ACC112 (cell line): ENCODE measurements around the gene ZC3H12C.
A peak's percentile ranks its signal among the peaks of the same experiment; 100 is the strongest.
"Not testable (repeated sequence)": the region's sequence is repeated elsewhere in the genome, so short reads cannot be mapped to it uniquely, and the experiment has no call there.

Experiments used
- H2AFZ ChIP-seq: fragments of 200-600 bp; sonication (generic); one replicate; pipeline ENCODE4 v1.6.0; 2017; ENCODE audit warnings: antibody characterized with exemption, low read length; ENCODE audit not compliant: unreplicated experiment
- H3K27ac ChIP-seq: fragments of 200-600 bp; sonication (generic); 2 replicates; pipeline ENCODE4 v1.5.1; 2014; ENCODE audit warnings: low read depth, mild to moderate bottlenecking, antibody characterized with exemption, low read length, moderate library complexity
- H3K27me3 ChIP-seq: fragments of 200-600 bp; sonication (generic); 2 replicates; pipeline ENCODE4 v1.6.1; 2014; ENCODE audit warnings: mild to moderate bottlenecking, antibody characterized with exemption, low read length, moderate library complexity, mixed read lengths; ENCODE audit not compliant: insufficient read depth
- H3K36me3 ChIP-seq: fragments of 200-600 bp; sonication (generic); 2 replicates; pipeline ENCODE4 v1.6.1; 2016; ENCODE audit warnings: mild to moderate bottlenecking, antibody characterized with exemption, low read length, moderate library complexity, mixed read lengths; ENCODE audit not compliant: insufficient read depth
- H3K4me1 ChIP-seq: fragments of 200-600 bp; sonication (generic); one replicate; pipeline ENCODE4 v1.6.1; 2016; ENCODE audit warnings: low read length, mixed read lengths; ENCODE audit not compliant: insufficient read depth, unreplicated experiment, control insufficient read depth
- H3K4me3 ChIP-seq: fragments of 200-600 bp; sonication (generic); 2 replicates; pipeline ENCODE4 v1.5.1; 2014; ENCODE audit warnings: mild to moderate bottlenecking, low read depth, low read length
- H3K79me2 ChIP-seq: fragments of 200-600 bp; sonication (generic); one replicate; pipeline ENCODE4 v1.6.0; 2016; ENCODE audit warnings: low read length; ENCODE audit not compliant: control insufficient read depth, unreplicated experiment, insufficient read depth

The ZC3H12C gene

DNA sequence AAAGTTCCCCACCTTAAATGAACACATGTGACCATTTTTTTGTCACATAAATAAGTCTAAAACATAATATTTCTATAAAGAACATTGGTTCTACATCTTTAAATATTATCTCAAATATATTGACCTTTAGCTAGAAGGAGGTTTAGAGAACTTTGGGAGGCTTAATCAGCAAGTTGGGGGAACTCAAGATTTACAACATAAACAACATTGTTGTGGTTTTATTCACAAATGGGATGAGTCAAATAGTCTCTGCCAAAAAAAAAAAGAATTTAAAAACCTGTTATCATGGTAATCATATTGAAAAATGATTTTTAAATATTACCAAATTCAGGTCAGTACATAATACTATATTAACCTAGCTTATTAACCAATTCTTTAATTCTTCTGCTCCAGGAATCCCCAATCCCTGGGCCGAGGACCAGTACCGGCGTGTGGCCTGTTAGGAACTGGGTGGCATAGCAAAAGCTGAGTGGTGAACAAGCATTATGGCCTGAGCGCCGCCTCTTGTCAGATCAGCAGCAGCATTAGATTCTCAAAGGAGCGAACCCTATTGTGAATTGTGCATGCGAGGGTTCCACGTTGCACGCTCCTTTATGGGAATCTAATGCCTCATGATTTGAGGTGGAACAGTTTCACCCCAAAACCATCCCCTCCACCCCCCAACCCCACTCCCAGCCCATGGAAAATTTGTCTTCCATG, 105.0 kb downstream of the ZC3H12C start:
- Histone ChIP-seq H3K4me1 (peaks cover 78% of the 10 kb centered on the region), H3K79me2 (no peaks in the 10 kb centered on the region), H3K36me3 (no peaks in the 10 kb centered on the region), H2AFZ (no peak overlapping the region), H3K27ac (peak overlapping the region; percentile 97), H3K27me3 (no peaks in the 10 kb centered on the region), H3K4me3 (peak overlapping the region; percentile 1; the same call in 1 of the 2 replicates)

DNA sequence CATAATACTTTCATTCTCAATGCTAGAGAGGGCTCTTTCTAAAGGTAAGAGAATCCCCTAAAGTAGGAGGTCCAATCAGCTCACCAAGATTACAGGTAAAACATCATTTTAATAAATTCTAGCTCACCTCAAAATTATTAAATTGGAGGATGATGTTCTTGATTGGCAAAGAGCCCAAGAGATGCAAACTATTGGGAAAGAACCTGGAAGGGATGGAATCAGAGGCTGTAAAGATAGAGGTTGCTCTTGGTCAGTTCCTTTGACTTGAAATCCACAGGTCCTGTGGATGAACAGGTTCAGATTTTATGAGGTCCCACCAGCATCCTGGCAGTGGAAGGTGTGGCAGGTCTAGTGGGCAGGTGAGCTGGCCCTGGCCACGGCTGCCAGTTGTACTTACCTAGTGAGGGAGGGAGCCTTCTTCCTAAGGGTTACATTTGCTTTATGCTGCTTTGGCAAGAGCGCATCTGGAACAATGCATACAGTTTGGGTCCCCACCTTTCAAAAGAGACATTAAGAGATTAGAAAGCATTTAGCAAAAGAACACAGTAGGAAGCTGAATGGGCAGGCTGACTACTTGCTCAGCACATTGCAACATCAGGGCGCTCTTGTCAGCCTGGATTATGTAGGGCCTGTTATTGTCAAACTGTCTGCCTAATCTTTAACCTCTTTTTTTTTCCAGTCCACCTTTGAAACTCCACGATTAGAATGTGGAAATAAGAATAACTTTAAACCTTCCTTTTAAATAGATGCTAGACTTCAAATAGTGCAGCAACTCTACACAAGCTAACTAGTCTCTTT, 106.2 kb downstream of the ZC3H12C start:
- H3K27ac ChIP-seq: peak overlapping the region; percentile 97
- no peaks in the 10 kb centered on the region for H3K36me3 ChIP-seq
- no peaks in the 10 kb centered on the region for H3K79me2 ChIP-seq
- peak overlapping the region; percentile 67 for H2AFZ ChIP-seq
- H3K4me1 ChIP-seq: peaks cover 68% of the 10 kb centered on the region
- H3K27me3 ChIP-seq: no peaks in the 10 kb centered on the region
- H3K4me3 ChIP-seq: peak overlapping the region; percentile 23; the same call in 1 of the 2 replicates

DNA sequence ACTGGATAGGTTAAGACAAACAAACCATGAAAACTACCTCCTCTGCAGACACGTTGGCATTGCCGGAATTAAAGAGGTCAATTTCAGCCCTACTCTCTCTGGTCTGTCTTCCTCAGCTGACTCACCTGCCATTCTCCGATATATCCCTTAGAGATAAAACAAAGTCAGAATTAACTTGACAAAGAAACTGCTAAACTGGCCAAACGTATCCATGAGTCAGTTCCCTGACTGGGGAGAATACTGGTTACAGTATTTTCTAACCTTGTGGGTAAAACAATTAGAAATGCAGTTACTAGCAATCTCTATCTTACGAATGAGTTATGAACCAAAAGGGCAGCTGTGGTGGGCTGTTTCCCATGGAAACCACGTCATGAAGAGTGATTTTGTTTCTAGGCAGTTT, 107.0 kb downstream of the ZC3H12C start:
- H3K4me1 ChIP-seq: peaks cover 59% of the 10 kb centered on the region
- H2AFZ ChIP-seq: peak overlapping the region; percentile 67
- H3K27ac ChIP-seq: peak overlapping the region; percentile 97

DNA sequence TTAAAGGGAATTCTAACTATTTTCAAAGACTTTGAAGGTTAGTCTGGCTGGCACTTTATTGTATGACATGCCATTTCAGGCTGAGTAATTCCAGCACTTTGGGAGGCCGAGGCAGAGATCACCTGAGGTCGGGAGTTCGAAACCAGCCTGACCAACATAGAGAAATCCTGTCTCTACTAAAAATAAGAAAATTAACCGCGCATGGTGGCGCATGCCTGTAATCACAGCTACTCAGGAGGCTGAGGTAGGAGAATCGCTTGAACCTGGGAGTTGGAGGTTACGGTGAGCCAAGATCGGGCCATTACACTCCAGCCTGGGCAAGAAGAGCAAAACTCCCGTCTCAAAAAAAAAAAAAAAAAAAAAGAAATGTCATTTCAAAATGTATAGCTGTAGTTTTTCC, 107.6 kb downstream of the ZC3H12C start:
- peaks cover 53% of the 10 kb centered on the region for H3K4me1 ChIP-seq
- H3K79me2 ChIP-seq: no peaks in the 10 kb centered on the region
- no peaks in the 10 kb centered on the region for H3K27me3 ChIP-seq
- H3K27ac ChIP-seq: peak overlapping the region; percentile 97
- H3K4me3 ChIP-seq: no peak overlapping the region
- H3K36me3 ChIP-seq: no peaks in the 10 kb centered on the region
- peak overlapping the region; percentile 67 for H2AFZ ChIP-seq

More for the DNA sequence above, 107.0 kb downstream of the ZC3H12C start:
- no peaks in the 10 kb centered on the region for H3K79me2 ChIP-seq
- H3K4me3 ChIP-seq: no peak overlapping the region
- H3K27me3 ChIP-seq: no peaks in the 10 kb centered on the region
- H3K36me3 ChIP-seq: no peaks in the 10 kb centered on the region

DNA sequence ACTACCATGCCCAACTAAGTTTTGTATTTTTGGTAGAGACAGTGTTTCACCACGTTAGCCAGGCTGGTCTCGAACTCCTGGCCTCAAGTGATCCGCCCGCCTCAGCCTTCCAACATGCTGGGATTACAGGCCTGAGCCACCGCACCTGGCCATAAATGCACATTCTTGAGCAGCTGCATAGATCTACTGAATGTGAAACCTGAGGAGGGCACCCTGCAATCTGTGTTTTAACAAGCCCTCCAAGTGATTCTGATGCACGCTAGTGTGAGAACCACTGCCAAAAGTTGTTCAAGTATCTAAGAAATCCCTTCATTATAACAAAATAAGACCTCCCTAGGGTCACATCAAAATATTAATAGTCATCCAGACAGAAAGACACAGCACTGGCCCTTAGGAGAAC, 113.9 kb downstream of the ZC3H12C start:
- no peak overlapping the region for H3K27ac ChIP-seq
- no peak overlapping the region for H3K4me3 ChIP-seq
- H3K36me3 ChIP-seq: no peaks in the 10 kb centered on the region
- H3K27me3 ChIP-seq: no peaks in the 10 kb centered on the region
- H3K4me1 ChIP-seq: no peaks in the 10 kb centered on the region
- no peaks in the 10 kb centered on the region for H3K79me2 ChIP-seq
- no peak overlapping the region for H2AFZ ChIP-seq

DNA sequence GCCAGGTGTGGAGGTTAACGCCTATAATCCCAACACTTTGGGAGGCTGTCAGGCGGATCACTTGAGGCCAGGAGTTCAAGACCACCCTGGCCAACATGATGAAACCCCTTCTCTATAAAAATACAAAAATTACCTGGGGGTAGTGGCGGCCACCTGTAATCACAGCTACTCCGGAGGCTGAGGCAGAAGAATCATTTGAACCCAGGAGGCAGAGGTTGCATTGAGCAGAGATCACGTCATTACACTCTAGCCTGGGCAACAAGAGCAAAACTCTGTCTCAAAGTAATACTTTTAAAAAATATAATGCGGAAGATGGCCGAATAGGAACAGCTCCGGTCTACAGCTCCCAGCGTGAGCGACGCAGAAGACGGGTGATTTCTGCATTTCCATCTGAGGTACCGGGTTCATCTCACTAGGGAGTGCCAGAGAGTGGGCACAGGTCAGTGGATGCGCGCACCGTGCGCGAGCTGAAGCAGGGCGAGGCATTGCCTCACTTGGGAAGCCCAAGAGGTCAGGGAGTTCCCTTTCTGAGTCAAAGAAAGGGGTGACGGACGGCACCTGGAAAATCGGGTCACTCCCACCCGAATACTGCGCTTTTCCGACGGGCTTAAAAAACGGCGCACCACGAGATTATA, 115.6 kb downstream of the ZC3H12C start:
- not testable (repeated sequence) for H3K4me3 ChIP-seq, H3K27ac ChIP-seq, H2AFZ ChIP-seq

DNA sequence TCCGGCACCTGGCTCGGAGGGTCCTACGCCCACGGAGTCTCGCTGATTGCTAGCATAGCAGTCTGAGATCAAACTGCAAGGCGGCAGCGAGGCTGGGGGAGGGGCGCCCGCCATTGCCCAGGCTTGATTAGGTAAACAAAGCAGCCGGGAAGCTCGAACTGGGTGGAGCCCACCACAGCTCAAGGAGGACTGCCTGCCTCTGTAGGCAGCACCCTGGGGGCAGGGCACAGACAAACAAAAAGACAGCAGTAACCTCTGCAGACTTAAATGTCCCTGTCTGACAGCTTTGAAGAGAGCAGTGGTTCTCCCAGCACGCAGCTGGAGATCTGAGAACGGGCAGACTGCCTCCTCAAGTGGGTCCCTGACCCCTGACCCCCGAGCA, 116.1 kb downstream of the ZC3H12C start:
- not testable (repeated sequence) for H3K4me3 ChIP-seq, H3K27ac ChIP-seq

More for the DNA sequence above, 115.6 kb downstream of the ZC3H12C start:
- H3K79me2 ChIP-seq, H3K4me1 ChIP-seq, H3K36me3 ChIP-seq, H3K27me3 ChIP-seq: not testable (repeated sequence)

DNA sequence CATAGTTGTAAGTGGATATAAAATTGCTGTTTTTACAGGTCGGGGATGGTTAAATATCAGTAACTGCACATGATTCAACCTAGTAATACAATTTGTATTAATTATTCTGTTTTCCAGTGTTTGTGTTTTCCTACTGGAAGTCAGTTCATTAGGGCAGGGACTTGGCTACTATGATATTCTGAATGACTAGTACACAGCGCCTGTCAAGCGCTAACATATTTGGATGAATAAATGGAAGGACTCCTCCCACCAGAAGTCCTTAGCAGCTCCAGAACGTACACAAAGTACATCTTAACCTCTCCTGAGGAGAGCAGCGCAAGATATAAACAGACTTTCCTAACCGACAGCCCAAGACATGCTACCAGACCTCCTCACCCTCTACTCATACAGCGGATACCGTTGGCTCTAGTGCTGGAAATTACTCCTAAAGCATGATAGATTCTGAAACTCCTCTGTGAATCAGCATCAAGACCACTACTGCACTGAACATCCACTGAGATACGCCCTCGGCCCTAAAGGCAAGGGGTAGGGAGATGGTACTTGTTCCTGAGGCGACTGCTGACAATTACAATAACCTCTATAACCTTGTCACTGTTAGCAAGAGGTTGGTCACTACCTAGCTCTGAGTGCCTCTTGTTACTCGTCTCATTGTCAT, 124.2 kb downstream of the ZC3H12C start:
- no peak overlapping the region for H3K4me3 ChIP-seq
- no peaks in the 10 kb centered on the region for H3K27me3 ChIP-seq
- H3K27ac ChIP-seq: no peak overlapping the region
- H2AFZ ChIP-seq: no peak overlapping the region
- no peaks in the 10 kb centered on the region for H3K4me1 ChIP-seq
- H3K36me3 ChIP-seq: peaks cover 10% of the 10 kb centered on the region; the same call in 1 of the 2 replicates
- H3K79me2 ChIP-seq: no peaks in the 10 kb centered on the region

More for the DNA sequence above, 116.1 kb downstream of the ZC3H12C start:
- H3K27me3 ChIP-seq, H2AFZ ChIP-seq, H3K36me3 ChIP-seq, H3K79me2 ChIP-seq, H3K4me1 ChIP-seq: not testable (repeated sequence)

DNA sequence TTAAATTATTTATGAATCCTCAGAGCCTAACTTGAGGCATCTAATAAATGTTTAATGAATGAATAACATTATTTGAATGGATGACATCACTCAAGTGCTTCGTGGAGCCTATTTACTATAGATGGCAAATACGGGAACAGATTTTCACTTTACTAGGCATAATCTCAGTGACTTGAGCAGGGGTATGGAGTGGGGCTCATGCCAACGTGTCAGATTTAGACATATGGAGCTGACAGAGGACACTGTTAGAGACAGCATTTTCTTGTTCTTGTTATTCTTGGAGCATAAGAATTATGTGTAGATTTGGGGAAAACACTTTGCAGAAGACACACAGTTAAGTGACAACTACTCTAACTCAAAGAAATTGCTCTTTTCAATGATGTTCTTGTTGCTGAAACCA, 124.7 kb downstream of the ZC3H12C start:
- Histone ChIP-seq H2AFZ (no peak overlapping the region), H3K79me2 (no peaks in the 10 kb centered on the region), H3K4me1 (no peaks in the 10 kb centered on the region), H3K27me3 (no peaks in the 10 kb centered on the region), H3K27ac (no peak overlapping the region), H3K36me3 (peaks cover 10% of the 10 kb centered on the region; the same call in 1 of the 2 replicates), H3K4me3 (no peak overlapping the region)

DNA sequence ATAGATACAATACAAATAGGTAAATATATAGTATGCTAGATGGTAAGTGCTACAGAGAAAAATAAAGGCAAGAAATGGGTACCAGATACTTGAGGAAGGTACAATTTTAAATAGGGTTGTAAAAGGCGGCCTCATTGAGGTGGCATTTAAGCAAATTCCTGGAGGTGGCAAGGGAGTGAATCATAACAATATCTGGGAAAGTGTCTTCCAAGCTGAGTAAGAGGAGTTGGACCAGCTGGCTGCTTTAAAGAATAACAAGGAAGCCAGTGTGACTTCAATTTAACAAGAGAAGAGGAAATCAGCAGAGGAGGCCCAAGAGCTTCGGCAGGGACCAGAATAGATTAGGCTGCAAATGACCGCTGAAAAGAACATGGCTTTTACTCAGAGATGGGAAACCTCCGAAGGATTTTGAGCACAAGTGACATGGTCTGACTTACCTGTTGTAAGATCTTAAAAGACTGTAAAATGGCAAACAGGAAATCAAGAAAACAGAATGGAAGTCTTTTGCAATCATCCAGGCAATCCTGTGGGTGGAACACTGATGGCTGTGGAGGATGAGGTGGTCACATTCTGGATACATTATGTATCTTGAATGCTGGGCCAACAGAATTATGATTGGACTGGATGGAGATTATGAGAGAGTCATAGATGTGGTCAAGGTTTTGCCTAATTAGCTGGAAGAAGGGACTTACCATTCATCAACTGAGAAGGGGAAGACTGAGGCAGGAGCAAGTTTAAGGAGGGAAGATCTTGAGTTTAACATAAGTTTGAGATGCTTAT, 126.0 kb downstream of the ZC3H12C start:
- Histone ChIP-seq H3K27ac (no peak overlapping the region), H3K4me3 (no peak overlapping the region), H3K36me3 (peaks cover 10% of the 10 kb centered on the region; the same call in 1 of the 2 replicates), H3K4me1 (no peaks in the 10 kb centered on the region), H3K27me3 (no peaks in the 10 kb centered on the region), H2AFZ (no peak overlapping the region), H3K79me2 (no peaks in the 10 kb centered on the region)
